Immature natural killer cell (primary cell): Measurements from ENCODE around the gene DLG2. TPM values are rescaled to one million over a fixed set of nuclear protein-coding genes. Genes with fewer than 3 reads are reported as not detected.

Experiments
- DNase-seq, 3 donors: peaks; one replicate each; pipeline ENCODE4 v3.0.0; 2022; ENCODE audit warnings: mixed read lengths in 1 of 3
- H3K27ac Mint-ChIP-seq, 6 donors: one replicate each; pipeline ENCODE4 v1.8.0; 2020; ENCODE audit warnings: mixed read lengths in 6 of 6, mild to moderate bottlenecking in 5 of 6, inconsistent platforms in 4 of 6, moderate library complexity in 3 of 6
- H3K27me3 Mint-ChIP-seq, 3 donors: one replicate each; pipeline ENCODE4 v1.8.0; 2020 to 2021; ENCODE audit warnings: low read depth in 3 of 3, mild to moderate bottlenecking in 3 of 3, mixed read lengths in 3 of 3, moderate library complexity in 3 of 3, inconsistent platforms in 1 of 3
- H3K36me3 Mint-ChIP-seq, 3 donors: one replicate each; pipeline ENCODE4 v1.8.0; 2020; ENCODE audit warnings: mixed read lengths in 3 of 3, inconsistent platforms in 2 of 3, mild to moderate bottlenecking in 2 of 3
- H3K4me1 Mint-ChIP-seq, 2 donors: one replicate each; pipeline ENCODE4 v1.8.0; 2020; ENCODE audit warnings: inconsistent platforms in 2 of 2, mild to moderate bottlenecking in 2 of 2, mixed read lengths in 2 of 2, moderate library complexity in 1 of 2
- H3K4me3 Mint-ChIP-seq, 5 donors: one replicate each; pipeline ENCODE4 v1.8.0; 2020; ENCODE audit warnings: mild to moderate bottlenecking in 5 of 5, mixed read lengths in 5 of 5, inconsistent platforms in 3 of 5, moderate library complexity in 3 of 5
- H3K9me3 Mint-ChIP-seq, 6 donors: one replicate each; pipeline ENCODE4 v1.8.0; 2020; ENCODE audit warnings: mild to moderate bottlenecking in 6 of 6, mixed read lengths in 6 of 6, inconsistent platforms in 4 of 6, moderate library complexity in 3 of 6
- polyA plus RNA-seq, 3 donors: library from polyadenylated mRNA; unstranded; fragments of 300-500 nt; fragmentation: Illumina TruSeq; gene quantifications; one replicate each; pipeline ENCODE4 v1.2.3, GENCODE V29; 2021

The DLG2 gene
- polyA plus RNA-seq, 3 donors from 2014 or later, result 0.57 to 1.9 (median 1.2) TPM

DNA sequence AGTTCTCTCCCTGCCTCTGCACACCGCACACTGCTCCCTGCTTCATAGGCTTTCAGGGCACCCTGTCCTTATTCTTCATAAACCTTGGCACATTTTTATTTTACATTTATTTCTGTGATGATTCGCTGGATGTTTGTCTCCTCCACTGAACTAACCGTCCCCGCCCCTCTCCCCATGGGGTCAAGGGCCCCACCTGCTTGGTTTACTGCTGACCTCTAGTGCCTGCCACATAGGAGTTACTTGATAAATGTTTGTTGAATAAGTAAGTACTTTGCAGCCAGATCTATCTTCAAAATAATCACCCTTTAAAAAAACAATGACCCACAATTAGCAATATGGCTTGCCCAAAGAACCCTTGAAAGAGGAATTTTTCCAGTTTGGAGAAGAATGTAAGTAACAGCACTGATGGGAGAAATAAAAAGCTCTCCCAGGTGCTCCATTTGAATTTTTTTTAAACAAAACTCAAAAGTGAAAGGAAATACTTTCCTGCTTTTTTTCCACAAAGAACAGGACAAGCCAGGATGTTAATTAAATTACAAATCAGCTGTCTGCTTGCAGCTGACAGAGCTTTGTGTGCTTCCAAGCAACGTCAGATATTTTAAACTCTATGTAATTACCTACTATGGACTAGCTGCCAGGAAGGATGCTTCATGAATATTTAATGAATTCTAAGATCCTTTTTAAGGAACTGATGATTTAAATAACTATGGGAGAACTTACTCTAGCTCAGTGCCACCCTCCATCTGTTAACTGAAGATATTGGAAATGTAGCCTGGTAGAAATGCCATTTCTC, 1083.6 kb downstream of the DLG2 start:
- DNase-seq, result no peak
- Mint-ChIP-seq H3K36me3 (no peaks in the 10 kb centered on the region), H3K27me3 (peaks cover 0 to 4% (median 1%) of the 10 kb centered on the region in 3 donors), H3K4me1 (no peaks in the 10 kb centered on the region), H3K4me3 (no peak overlapping the region), H3K9me3 (peaks cover 3 to 35% (median 8%) of the 10 kb centered on the region in 6 donors), H3K27ac (no peak overlapping the region)

DNA sequence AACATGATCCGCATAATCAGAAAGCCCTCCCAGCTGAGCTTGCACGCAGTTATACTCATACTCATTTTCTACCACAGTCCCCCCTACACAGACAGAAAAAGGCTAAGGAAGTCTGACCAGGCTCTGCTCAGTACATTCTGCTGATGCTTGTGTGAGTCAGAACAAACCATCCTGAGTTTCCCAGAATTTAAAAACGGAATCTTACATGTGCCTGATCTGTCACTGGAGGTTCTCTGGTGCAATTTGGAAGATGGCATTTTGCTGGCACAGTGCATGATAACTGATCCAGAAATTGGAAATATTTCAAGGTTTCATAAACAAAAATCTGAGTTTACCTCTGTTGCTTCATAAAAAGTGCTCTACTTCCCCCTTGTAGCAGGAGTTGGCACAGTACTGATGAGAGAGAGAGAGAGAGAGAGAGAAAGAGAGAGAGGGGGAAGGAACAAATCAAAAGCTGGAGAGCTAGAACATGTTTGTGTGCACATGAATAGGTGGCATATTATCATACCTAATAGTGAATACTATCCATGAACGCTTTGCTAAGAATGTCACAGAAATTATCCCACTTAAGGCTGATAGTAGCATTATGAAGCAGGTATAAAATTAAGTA, 1085.3 kb downstream of the DLG2 start:
- Mint-ChIP-seq H3K9me3 (peaks cover 3 to 39% (median 9%) of the 10 kb centered on the region in 6 donors), H3K27me3 (peaks cover 0 to 4% (median 1%) of the 10 kb centered on the region in 3 donors)

DNA sequence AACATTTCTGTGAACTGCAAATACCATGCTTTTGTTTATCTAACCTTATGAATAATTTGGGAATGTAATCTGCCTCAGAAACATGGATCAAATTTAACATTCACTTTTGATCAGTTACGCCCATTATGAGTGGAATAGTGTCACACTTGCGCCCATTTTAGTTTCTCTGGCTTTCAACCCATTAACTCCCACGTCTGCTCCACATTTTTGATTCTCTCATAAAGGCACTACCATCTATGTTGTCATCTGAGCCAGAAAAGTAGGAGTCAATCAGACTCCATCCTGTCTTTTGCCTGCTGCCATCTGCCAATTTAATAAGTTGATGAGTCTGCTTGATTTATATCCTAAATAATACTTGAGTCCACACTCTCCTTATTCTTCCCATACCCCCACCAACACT, 1090.7 kb downstream of the DLG2 start:
- H3K36me3 Mint-ChIP-seq, result no peaks in the 10 kb centered on the region
- H3K4me3 Mint-ChIP-seq, result no peak overlapping the region
- no peaks in the 10 kb centered on the region for H3K4me1 Mint-ChIP-seq
- H3K27ac Mint-ChIP-seq, result no peak overlapping the region
- DNase-seq, result no peak
- peaks cover 0 to 30% (median 9%) of the 10 kb centered on the region in 6 donors for H3K9me3 Mint-ChIP-seq
- H3K27me3 Mint-ChIP-seq, result peaks cover 0 to 4% (median 0%) of the 10 kb centered on the region in 3 donors

More for the DNA sequence above, 1085.3 kb downstream of the DLG2 start:
- no peaks in the 10 kb centered on the region for H3K4me1 Mint-ChIP-seq
- H3K4me3 Mint-ChIP-seq, result no peak overlapping the region
- DNase-seq, result no peak
- no peak overlapping the region for H3K27ac Mint-ChIP-seq
- no peaks in the 10 kb centered on the region for H3K36me3 Mint-ChIP-seq

DNA sequence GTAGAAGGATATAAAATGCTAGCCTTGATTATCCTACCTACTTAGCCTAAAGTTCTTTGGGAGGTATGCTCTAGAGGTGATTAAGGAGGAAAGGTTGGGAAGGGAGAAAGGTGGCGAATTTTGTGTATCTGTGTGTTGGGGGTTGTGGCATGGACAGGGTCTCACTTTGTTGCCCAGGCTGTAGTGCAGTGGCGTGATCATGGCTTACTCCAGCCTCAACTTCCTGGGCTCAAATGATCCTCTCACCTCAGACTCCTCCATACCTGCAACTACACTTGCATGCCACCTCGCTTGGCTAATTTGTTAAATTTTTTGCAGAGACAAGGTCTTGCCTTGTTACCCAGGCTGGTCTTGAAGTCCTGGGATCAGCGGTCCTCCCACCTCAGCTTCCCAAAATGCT, 1094.8 kb downstream of the DLG2 start:
- peaks cover 2 to 19% (median 6%) of the 10 kb centered on the region in 6 donors for H3K9me3 Mint-ChIP-seq
- no peak overlapping the region for H3K4me3 Mint-ChIP-seq
- no peak overlapping the region for H3K27ac Mint-ChIP-seq

DNA sequence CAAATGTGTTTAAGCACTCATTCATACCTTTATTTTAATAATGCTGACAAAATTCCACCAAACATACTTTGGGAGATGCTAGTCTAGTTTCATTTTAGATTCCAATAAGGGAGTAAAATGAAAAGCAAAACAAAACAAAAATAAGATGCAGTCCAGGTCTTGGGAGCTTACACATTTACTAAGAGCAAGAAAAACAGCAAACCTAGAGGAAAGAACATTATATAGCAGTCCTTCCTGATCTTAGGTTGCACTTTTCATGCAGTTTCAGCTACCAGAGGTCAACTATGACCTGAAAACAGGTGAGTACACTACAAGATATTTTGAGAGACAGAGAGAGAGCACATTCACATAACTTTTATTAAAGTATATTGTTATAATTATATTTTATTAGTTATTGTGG, 1100.9 kb downstream of the DLG2 start:
- H3K4me1 Mint-ChIP-seq, result no peaks in the 10 kb centered on the region
- peaks cover 0 to 27% (median 13%) of the 10 kb centered on the region in 6 donors for H3K9me3 Mint-ChIP-seq
- DNase-seq, result no peak
- peaks cover 0 to 4% (median 2%) of the 10 kb centered on the region in 3 donors for H3K27me3 Mint-ChIP-seq
- H3K36me3 Mint-ChIP-seq, result no peaks in the 10 kb centered on the region
- no peak overlapping the region for H3K4me3 Mint-ChIP-seq
- H3K27ac Mint-ChIP-seq, result no peak overlapping the region

More for the DNA sequence above, 1094.8 kb downstream of the DLG2 start:
- DNase-seq, result no peak
- peaks cover 0 to 4% (median 0%) of the 10 kb centered on the region in 3 donors for H3K27me3 Mint-ChIP-seq
- no peaks in the 10 kb centered on the region for H3K36me3 Mint-ChIP-seq
- no peaks in the 10 kb centered on the region for H3K4me1 Mint-ChIP-seq

GRCh38 chr11:84524422-84525051, 1102.6 kb downstream of the DLG2 start:
- H3K27me3 Mint-ChIP-seq, result peaks cover 0 to 2% (median 2%) of the 10 kb centered on the region in 3 donors
- no peaks in the 10 kb centered on the region for H3K4me1 Mint-ChIP-seq
- DNase-seq, result no peak
- no peak overlapping the region for H3K27ac Mint-ChIP-seq
- H3K9me3 Mint-ChIP-seq, result peaks cover 0 to 36% (median 11%) of the 10 kb centered on the region in 6 donors
- no peaks in the 10 kb centered on the region for H3K36me3 Mint-ChIP-seq
- no peak overlapping the region for H3K4me3 Mint-ChIP-seq

DNA sequence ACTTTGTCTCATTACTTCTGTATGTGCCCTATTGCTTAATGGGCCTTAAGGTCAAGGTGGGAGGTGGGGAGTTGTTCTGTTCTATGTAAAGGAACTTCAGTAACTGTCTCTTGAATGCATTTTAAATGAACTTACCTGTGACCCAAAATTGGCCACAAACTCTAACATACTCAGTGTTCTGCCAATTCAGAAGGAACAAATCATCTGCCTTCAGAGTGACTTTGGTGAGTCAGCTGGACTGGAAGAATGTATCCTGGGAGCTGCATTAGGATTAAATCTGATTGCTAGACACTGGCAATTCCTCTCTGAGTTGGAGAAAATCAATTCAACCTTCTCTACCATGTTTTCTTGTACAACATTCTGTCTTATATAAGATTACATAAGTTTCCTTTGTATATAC, 1104.8 kb downstream of the DLG2 start:
- DNase-seq, result no peak
- H3K9me3 Mint-ChIP-seq, result peaks cover 0 to 42% (median 10%) of the 10 kb centered on the region in 6 donors
- no peak overlapping the region for H3K4me3 Mint-ChIP-seq
- peaks cover 0 to 2% (median 0%) of the 10 kb centered on the region in 3 donors for H3K27me3 Mint-ChIP-seq
- no peak overlapping the region for H3K27ac Mint-ChIP-seq
- H3K4me1 Mint-ChIP-seq, result no peaks in the 10 kb centered on the region
- no peaks in the 10 kb centered on the region for H3K36me3 Mint-ChIP-seq

DNA sequence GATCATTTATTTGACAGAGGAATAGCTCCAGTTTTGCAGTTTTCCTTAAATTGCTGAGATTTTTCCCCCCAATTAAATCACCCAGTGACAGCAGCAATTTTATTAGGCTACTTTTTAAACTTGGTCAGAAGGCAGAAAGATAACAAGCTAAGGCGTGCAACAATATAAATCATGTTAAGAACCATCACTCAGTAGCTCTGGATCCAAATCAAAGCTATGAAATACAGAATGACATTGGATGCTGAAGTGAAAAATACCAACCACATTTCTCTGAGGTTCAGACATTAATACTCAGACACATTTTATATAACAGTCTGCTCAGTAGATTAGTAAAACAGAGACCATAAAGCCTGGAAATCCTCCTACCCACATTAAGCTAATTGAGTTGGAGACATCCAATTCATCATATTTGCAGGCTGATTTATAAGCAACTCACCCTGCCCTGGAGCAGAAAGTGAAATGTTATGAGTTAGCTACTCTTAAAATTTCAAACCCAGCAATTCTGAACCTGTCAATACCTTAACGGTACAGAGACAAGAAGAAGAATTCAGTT, 1108.4 kb downstream of the DLG2 start:
- no peak overlapping the region for H3K4me3 Mint-ChIP-seq
- H3K27me3 Mint-ChIP-seq, result no peaks in the 10 kb centered on the region
- H3K4me1 Mint-ChIP-seq, result no peaks in the 10 kb centered on the region
- H3K27ac Mint-ChIP-seq, result no peak overlapping the region
- no peak for DNase-seq
- H3K9me3 Mint-ChIP-seq, result peaks cover 0 to 36% (median 9%) of the 10 kb centered on the region in 6 donors
- peaks cover 0 to 4% (median 0%) of the 10 kb centered on the region in 3 donors for H3K36me3 Mint-ChIP-seq

GRCh38 chr11:84514436-84514835, 1112.7 kb downstream of the DLG2 start:
- Mint-ChIP-seq H3K4me3 (no peak overlapping the region), H3K9me3 (peaks cover 7 to 26% (median 17%) of the 10 kb centered on the region in 6 donors), H3K27ac (no peak overlapping the region), H3K4me1 (no peaks in the 10 kb centered on the region), H3K27me3 (peaks cover 0 to 2% (median 0%) of the 10 kb centered on the region in 3 donors), H3K36me3 (peaks cover 0 to 4% (median 0%) of the 10 kb centered on the region in 3 donors)
- no peak for DNase-seq

DNA sequence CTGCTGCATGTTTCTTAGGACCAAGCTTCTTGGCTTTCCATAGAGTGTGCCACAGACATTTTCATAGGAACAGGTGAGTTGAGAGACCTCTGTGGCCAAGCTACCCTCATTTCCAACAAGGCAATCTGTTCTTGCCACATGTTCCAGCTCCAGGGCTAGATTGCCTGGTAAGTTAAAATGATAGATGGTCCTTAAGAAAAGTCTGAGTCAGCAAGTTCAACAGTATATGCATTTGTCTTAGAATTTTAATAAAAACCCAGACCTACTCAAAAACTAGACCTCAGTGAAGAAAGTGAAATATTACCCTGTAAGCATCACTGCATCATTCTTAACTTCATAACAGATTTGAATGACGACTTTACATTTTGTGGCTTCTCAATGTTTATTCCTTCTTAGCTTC, 1123.6 kb downstream of the DLG2 start:
- Mint-ChIP-seq H3K36me3 (no peaks in the 10 kb centered on the region), H3K9me3 (peaks cover 2 to 17% (median 5%) of the 10 kb centered on the region in 6 donors), H3K27ac (no peak overlapping the region), H3K4me1 (no peaks in the 10 kb centered on the region), H3K4me3 (no peak overlapping the region), H3K27me3 (no peaks in the 10 kb centered on the region)
- no peak for DNase-seq

- Mint-ChIP-seq H3K4me3 (no peak overlapping the region), H3K27me3 (no peaks in the 10 kb centered on the region), H3K9me3 (peaks cover 2 to 12% (median 6%) of the 10 kb centered on the region in 6 donors), H3K4me1 (no peaks in the 10 kb centered on the region), H3K27ac (no peak overlapping the region), H3K36me3 (no peaks in the 10 kb centered on the region)
- no peak for DNase-seq
Measured at GRCh38 chr11:84501750-84502149, 1125.4 kb downstream of the DLG2 start.

GRCh38 chr11:84497981-84498411, 1129.1 kb downstream of the DLG2 start:
- Mint-ChIP-seq H3K4me3 (no peak overlapping the region), H3K27ac (no peak overlapping the region), H3K9me3 (peaks cover 2 to 26% (median 9%) of the 10 kb centered on the region in 6 donors), H3K27me3 (no peaks in the 10 kb centered on the region), H3K4me1 (no peaks in the 10 kb centered on the region), H3K36me3 (no peaks in the 10 kb centered on the region)
- no peak for DNase-seq

DNA sequence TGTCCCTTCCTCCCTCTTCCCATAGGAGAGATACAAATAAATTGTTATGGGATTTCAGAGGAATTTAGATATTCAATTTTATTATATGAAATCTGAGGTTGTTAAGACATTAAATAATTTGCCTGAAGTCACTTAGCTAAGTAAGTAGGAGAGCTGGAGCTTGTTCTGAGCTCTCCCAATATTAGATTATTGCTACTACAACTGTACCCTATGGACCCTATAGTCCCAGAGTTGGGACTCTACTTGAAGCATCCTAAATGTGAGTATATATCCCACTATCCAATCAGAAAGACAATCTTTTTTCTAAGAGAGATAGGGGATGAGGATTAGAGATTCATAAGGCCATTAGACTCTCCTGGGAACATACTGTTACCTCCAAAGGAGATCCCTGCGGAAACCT, 1130.0 kb downstream of the DLG2 start:
- Mint-ChIP-seq H3K4me3 (no peak overlapping the region), H3K36me3 (no peaks in the 10 kb centered on the region), H3K27ac (no peak overlapping the region)

DNA sequence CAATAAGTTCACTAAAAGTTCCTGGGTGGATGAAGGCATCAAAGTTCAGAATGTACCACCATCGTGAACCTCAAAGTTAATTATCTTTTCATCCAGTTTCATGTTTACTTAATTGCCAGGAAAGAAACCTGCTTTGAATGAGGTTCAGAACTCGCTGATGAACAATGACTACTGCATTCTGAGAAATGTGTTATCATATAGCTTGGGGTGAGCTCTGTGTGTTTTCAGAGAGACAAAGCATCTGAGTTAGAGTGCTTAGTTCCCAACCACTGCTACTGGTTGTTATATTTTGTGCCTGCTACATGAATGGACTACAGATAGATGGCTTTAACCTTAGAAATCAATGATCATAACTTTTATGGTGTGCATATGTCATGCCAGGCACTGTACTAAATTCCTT, 1131.0 kb downstream of the DLG2 start:
- no peak overlapping the region for H3K27ac Mint-ChIP-seq
- no peak for DNase-seq
- H3K9me3 Mint-ChIP-seq, result peaks cover 2 to 26% (median 10%) of the 10 kb centered on the region in 6 donors
- H3K4me1 Mint-ChIP-seq, result no peaks in the 10 kb centered on the region
- H3K27me3 Mint-ChIP-seq, result no peaks in the 10 kb centered on the region
- H3K4me3 Mint-ChIP-seq, result no peak overlapping the region
- no peaks in the 10 kb centered on the region for H3K36me3 Mint-ChIP-seq

More for the DNA sequence above, 1130.0 kb downstream of the DLG2 start:
- Mint-ChIP-seq H3K27me3 (no peaks in the 10 kb centered on the region), H3K9me3 (peaks cover 2 to 26% (median 8%) of the 10 kb centered on the region in 6 donors), H3K4me1 (no peaks in the 10 kb centered on the region)
- DNase-seq, result no peak
